Left lobe of liver (tissue), 2 donors: Measurements from ENCODE around the gene SLC35D3. TPM values are rescaled to one million over a fixed set of nuclear protein-coding genes. Genes with fewer than 3 reads are reported as not detected.
"Not testable (repeated sequence)": the region's sequence is repeated elsewhere in the genome, so short reads cannot be mapped to it uniquely, and the experiment has no call there.

ENCODE experiments used
- ATAC-seq: fragments of 200-7000 bp; cut with Tn5 transposase; one replicate; pipeline ENCODE4 v1.9.1; 2020; ENCODE audit warnings: mild to moderate bottlenecking, moderate library complexity
- DNase-seq: peaks from one replicate; pipeline ENCODE4 v3.0.0-alpha.2; 2020; ENCODE audit warnings: low spot score
- total RNA-seq: library from RNA; stranded (reverse); gene quantifications from one replicate; pipeline ENCODE4 v1.2.1, GENCODE V29; 2021
- donor health status: DM: no; HTN: no; CAD: no; lungs with moderate emphysema.
- donor health status: DM: no; HTN: yes; CAD: no.

Gene SLC35D3
- total RNA-seq, 1 donor from 2014 or later = not detected

DNA sequence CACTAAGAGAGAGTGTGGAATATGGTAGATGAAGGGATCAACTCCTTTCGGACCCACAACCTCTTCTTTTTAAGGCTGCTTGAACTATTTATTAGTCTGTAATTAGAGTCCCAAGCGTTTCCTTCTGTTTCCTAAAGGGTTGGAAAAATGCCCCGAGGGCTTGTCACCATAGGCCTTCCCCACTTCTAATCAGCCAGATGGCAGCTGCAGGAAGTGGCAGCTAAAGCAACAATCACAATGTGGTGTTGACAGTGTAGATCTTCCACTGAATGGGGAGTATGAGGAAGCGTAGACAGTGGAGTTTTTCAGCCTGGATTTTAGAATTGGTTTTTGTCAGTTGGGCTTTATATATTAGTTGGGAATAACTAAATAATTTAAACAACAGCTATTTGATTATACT, 40.6 kb downstream of the SLC35D3 start:
- DNase-seq (no peak), ATAC-seq (no peak)

DNA sequence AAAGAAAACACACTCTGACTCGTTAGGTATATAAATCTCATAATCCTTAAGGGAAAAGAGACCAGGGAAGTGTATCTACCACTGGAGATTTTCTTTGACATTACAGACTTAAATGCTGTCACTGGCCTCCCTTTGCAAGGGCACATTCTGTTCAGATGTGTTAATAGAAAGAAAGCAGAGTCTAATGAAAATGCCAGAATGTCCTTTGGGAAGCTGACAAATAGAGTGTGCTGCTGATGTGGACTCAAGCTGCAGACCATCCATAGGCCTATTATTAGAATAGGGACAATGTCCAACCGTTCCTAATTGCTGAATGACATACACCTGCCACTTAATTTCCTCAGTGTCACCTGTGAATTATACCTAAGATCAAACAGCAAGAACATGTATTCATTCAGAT, 41.2 kb downstream of the SLC35D3 start:
- ATAC-seq = no peak
- DNase-seq = no peak

GRCh38 chr6:136964398-136964797, 42.3 kb downstream of the SLC35D3 start:
- ATAC-seq (no peak), DNase-seq (no peak)

GRCh38 chr6:136967876-136968752, 46.0 kb downstream of the SLC35D3 start:
- DNase-seq (peak; percentile 64), ATAC-seq (peak; percentile 98)

GRCh38 chr6:136968837-136969236, 46.7 kb downstream of the SLC35D3 start:
- no peak for DNase-seq
- ATAC-seq = no peak

DNA sequence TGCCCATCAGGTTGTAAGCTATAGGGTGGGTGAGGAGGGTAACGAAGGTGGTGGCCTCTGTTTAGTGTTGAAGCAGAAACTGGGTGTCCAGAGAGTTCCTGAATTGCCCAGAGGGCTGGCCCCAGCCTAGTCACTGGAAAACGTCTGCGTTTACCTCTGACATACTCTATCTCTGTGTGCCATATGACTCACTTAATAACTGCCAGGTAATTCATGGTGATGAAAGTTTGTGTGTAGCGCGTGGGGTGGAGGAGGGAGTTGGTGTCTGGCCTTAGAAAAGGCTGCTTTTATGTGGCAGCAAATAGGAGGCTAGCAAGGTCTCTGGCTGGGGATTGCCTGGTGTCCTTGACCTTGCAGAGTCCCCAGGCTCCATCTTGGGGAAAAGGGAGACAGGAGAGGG, 47.3 kb downstream of the SLC35D3 start:
- ATAC-seq = no peak
- no peak for DNase-seq

GRCh38 chr6:136969930-136970329, 47.8 kb downstream of the SLC35D3 start:
- ATAC-seq (no peak), DNase-seq (no peak)

- ATAC-seq = no peak
Observed at GRCh38 chr6:136971609-136972008, 49.5 kb downstream of the SLC35D3 start.

DNA sequence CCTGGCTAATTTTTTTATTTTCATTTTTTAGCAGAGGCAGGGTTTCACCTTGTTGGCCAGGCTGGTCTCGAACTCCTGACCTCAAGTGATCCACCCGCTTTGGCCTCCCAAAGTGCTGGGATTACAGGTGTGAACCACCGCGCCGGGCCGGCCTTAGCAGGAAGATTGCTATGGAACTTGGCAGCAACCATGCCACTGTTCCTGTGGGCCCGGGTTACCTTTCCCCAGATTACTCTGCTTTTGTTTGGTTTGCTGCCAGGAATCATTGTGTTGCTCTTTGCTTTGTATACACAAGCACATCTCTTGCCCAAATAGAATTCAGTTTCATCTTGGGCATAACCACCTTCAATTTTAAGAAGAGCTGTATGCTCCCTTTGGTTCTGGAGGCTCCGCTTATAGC, 51.7 kb downstream of the SLC35D3 start:
- not testable (repeated sequence) for DNase-seq
- peak; percentile 78 for ATAC-seq

More at GRCh38 chr6:136971609-136972008, 49.5 kb downstream of the SLC35D3 start:
- no peak for DNase-seq

Other genes with a start within 250 kb of the SLC35D3 start
- gene MAP3K5, start 129.8 kb upstream of the SLC35D3 start, total RNA-seq = 6.3 TPM
- 5.6 TPM for gene PEX7, start 99.7 kb upstream of the SLC35D3 start, total RNA-seq
- 0.60 TPM for gene IL20RA, start 122.7 kb downstream of the SLC35D3 start, total RNA-seq